HepG2 (cell line): Measurements from ENCODE around the gene CPB2. TPM values are rescaled to one million over a fixed set of nuclear protein-coding genes. Genes with fewer than 3 reads are reported as not detected.

ENCODE experiments used
- AGO1 ChIP-seq: fragments of 200-400 bp; formaldehyde crosslinking; IDR thresholded peaks from 2 replicates; pipeline ENCODE4 v1.6.1; 2017; ENCODE audit warnings: mild to moderate bottlenecking, low read depth, low read length, moderate library complexity; ENCODE audit not compliant: poor library complexity, severe bottlenecking
- EED ChIP-seq: sonication (generic); formaldehyde crosslinking; IDR thresholded peaks from 2 replicates; pipeline ENCODE4 v1.5.0; 2020; ENCODE audit warnings: mild to moderate bottlenecking, missing genetic modification reagents
- EZH2 ChIP-seq: conservative IDR thresholded peaks from 2 replicates; pipeline ENCODE4 v1.6.1; 2012; ENCODE audit warnings: mild to moderate bottlenecking, low read depth, low read length, moderate library complexity
- HHEX ChIP-seq: IDR thresholded peaks from 2 replicates; pipeline ENCODE4 v1.6.1; 2016; ENCODE audit warnings: control low read depth
- HMGA1 ChIP-seq: sonication (generic); formaldehyde crosslinking; conservative IDR thresholded peaks from 2 replicates; pipeline ENCODE4 v1.4.0; 2020; ENCODE audit warnings: missing genetic modification reagents
- POLR2A ChIP-seq, 2 experiments: IDR thresholded peaks; 2 replicates each; pipeline ENCODE4 v1.6.1; 2011; ENCODE audit warnings: low read depth in 2 of 2, low read length in 2 of 2, mild to moderate bottlenecking in 1 of 2, moderate library complexity in 1 of 2; ENCODE audit not compliant: insufficient read depth in 1 of 2
- SOX13 ChIP-seq, 3 experiments: fragments of 450-650 bp in 1 of 3; sonication (generic) in 1 of 3; formaldehyde crosslinking in 1 of 3; IDR thresholded peaks in 2 of 3; conservative IDR thresholded peaks in 1 of 3; 2 replicates each; pipeline versions ENCODE4 v1.5.0 to v1.6.1; 2016 to 2020; ENCODE audit warnings: antibody characterized with exemption in 1 of 3, mild to moderate bottlenecking in 1 of 3, missing compliant biosample characterization in 1 of 3, missing genetic modification reagents in 1 of 3, moderate library complexity in 1 of 3
- ZBTB20 ChIP-seq: sonication (generic); formaldehyde crosslinking; IDR thresholded peaks from 2 replicates; pipeline ENCODE4 v1.8.1; 2023; ENCODE audit warnings: missing genetic modification reagents, low read depth, mild to moderate bottlenecking, borderline replicate concordance
- ZNF33A ChIP-seq: sonication (generic); formaldehyde crosslinking; IDR thresholded peaks from 2 replicates; pipeline ENCODE4 v1.5.1; 2020; ENCODE audit warnings: missing genetic modification reagents, mild to moderate bottlenecking, moderate library complexity, borderline replicate concordance
- ZNF547 ChIP-seq: sonication (generic); formaldehyde crosslinking; IDR thresholded peaks from 2 replicates; pipeline ENCODE4 v1.5.1; 2020; ENCODE audit warnings: mild to moderate bottlenecking, missing genetic modification reagents
- ZNF816 ChIP-seq: sonication (generic); formaldehyde crosslinking; IDR thresholded peaks from 2 replicates; pipeline ENCODE4 v1.8.0; 2022; ENCODE audit warnings: missing genetic modification reagents, mild to moderate bottlenecking, borderline replicate concordance
- polyA plus RNA-seq, 8 experiments: library from polyadenylated mRNA; depleted of rRNA in 3 of 8; stranded (reverse) in 7 of 8; unstranded in 1 of 8; fragments of >200 nt; fragmentation: Illumina TruSeq in 4 of 8; extraction: Trizol in 4 of 8; gene quantifications; 2 replicates each; pipeline versions ENCODE4 v1.2.1 to v1.2.3, GENCODE V29; 2011 to 2016; ENCODE audit warnings: low read depth in 4 of 8, missing spikeins in 1 of 8, mixed read lengths in 1 of 8; ENCODE audit not compliant: insufficient read depth in 1 of 8
- total RNA-seq, 5 experiments: library from RNA; depleted of rRNA; stranded (reverse); fragments of >200 nt; fragmentation: Illumina TruSeq; extraction: Trizol; gene quantifications; 2 replicates each; pipeline ENCODE4 v1.2.3, GENCODE V29; 2016; ENCODE audit warnings: low read depth in 1 of 5
- TF ChIP-seq, protein P1 (sequence below): sonication (generic); formaldehyde crosslinking; IDR thresholded peaks from 2 replicates; pipeline ENCODE4 v1.5.1; 2020; ENCODE audit warnings: mild to moderate bottlenecking, missing genetic modification reagents, borderline replicate concordance
- TF ChIP-seq, protein P2 (sequence below): sonication (generic); formaldehyde crosslinking; IDR thresholded peaks from 2 replicates; pipeline ENCODE4 v1.5.0; 2020; ENCODE audit warnings: missing genetic modification reagents, mild to moderate bottlenecking, borderline replicate concordance
- TF ChIP-seq, protein P3 (sequence below), 2 experiments: fragments of 450-650 bp in 1 of 2; sonication (generic) in 1 of 2; formaldehyde crosslinking; IDR thresholded peaks; 2 replicates each; pipeline versions ENCODE4 v1.5.0 to v1.8.0; 2020 to 2022; ENCODE audit warnings: mild to moderate bottlenecking in 1 of 2, missing genetic modification reagents in 1 of 2
- TF ChIP-seq, protein P4 (sequence below): sonication (generic); formaldehyde crosslinking; IDR thresholded peaks from 2 replicates; pipeline ENCODE4 v1.5.0; 2020; ENCODE audit warnings: mild to moderate bottlenecking, missing genetic modification reagents

Gene CPB2
- total and polyA plus RNA-seq, 2 of the 13 experiments (the other 11 are each of a cell fraction or from before 2014, with no cell fraction given): 125 to 140 TPM

DNA sequence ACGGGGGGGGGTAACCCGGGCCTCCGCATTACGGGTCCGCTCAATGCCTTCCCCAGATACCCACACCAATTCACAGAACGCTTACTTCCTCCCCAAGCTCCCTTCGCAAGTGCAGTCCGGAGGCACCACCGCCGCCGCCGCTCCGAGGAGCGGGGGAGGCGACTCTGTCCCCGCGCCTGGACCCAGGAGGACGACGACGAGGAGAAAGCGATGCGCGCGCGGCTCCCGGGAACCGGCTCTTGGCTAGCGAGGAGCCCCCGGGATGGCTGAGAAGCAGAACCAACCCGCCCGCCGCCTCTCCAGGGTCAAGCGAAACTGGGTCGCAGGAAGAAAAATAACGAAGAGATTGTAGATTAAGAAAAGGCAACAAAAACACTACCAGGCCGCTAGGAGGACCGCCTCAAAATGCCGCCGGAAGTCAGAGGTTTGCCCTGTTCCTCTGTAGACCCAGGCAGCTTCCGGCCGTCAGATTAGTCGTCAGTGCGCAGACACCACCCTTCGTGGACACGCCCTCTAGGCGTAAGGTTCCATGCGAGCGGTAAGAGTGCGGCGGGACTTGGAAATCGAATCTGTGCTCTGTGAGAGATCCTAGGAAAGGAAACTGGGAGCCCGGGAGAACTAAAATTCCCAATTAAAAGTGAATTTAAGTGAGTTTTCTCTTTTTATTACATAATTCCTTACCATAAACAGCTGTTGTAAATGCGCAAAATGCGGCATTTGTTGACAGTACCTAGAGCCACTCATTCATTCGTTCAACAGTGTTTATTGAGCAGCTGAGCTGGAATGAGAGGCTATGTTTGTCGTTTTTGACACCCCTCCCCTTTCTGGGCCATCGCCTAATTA is 52.3 kb downstream of the CPB2 start, which contains the start of gene ZC3H13 (continued):
- TF ChIP-seq, protein P1, sequence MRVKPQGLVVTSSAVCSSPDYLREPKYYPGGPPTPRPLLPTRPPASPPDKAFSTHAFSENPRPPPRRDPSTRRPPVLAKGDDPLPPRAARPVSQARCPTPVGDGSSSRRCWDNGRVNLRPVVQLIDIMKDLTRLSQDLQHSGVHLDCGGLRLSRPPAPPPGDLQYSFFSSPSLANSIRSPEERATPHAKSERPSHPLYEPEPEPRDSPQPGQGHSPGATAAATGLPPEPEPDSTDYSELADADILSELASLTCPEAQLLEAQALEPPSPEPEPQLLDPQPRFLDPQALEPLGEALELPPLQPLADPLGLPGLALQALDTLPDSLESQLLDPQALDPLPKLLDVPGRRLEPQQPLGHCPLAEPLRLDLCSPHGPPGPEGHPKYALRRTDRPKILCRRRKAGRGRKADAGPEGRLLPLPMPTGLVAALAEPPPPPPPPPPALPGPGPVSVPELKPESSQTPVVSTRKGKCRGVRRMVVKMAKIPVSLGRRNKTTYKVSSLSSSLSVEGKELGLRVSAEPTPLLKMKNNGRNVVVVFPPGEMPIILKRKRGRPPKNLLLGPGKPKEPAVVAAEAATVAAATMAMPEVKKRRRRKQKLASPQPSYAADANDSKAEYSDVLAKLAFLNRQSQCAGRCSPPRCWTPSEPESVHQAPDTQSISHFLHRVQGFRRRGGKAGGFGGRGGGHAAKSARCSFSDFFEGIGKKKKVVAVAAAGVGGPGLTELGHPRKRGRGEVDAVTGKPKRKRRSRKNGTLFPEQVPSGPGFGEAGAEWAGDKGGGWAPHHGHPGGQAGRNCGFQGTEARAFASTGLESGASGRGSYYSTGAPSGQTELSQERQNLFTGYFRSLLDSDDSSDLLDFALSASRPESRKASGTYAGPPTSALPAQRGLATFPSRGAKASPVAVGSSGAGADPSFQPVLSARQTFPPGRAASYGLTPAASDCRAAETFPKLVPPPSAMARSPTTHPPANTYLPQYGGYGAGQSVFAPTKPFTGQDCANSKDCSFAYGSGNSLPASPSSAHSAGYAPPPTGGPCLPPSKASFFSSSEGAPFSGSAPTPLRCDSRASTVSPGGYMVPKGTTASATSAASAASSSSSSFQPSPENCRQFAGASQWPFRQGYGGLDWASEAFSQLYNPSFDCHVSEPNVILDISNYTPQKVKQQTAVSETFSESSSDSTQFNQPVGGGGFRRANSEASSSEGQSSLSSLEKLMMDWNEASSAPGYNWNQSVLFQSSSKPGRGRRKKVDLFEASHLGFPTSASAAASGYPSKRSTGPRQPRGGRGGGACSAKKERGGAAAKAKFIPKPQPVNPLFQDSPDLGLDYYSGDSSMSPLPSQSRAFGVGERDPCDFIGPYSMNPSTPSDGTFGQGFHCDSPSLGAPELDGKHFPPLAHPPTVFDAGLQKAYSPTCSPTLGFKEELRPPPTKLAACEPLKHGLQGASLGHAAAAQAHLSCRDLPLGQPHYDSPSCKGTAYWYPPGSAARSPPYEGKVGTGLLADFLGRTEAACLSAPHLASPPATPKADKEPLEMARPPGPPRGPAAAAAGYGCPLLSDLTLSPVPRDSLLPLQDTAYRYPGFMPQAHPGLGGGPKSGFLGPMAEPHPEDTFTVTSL (CRISPR knock-in tag): no peak
- TF ChIP-seq EZH2 (no peak), HMGA1 (CRISPR knock-in tag) (no peak), ZNF33A (no peak), ZNF547 (CRISPR knock-in tag) (peak; percentile 71; the same call in 1 of the 2 replicates), ZBTB20 (CRISPR knock-in tag) (peak; percentile 53), POLR2A (IDR thresholded peaks at IDR 0.05; ENCODE audit: insufficient read depth in 1 of 2, low read depth in 2 of 2, low read length in 2 of 2) (peak; percentile 81 to 83), AGO1 (peak; percentile 92), SOX13 (IDR thresholded peaks at IDR 0.05) (no peak), SOX13 (CRISPR knock-in tag; conservative IDR thresholded peaks at IDR 0.05 in 1 of 2, IDR thresholded peaks at IDR 0.05 in 1 of 2) (peak in 1 of 2 experiments; percentile 42; a peak in 2 of 4 replicates), HHEX (CRISPR knock-in tag) (no peak), ZNF816 (CRISPR knock-in tag) (no peak), EED (no peak)
- TF ChIP-seq, protein P2, sequence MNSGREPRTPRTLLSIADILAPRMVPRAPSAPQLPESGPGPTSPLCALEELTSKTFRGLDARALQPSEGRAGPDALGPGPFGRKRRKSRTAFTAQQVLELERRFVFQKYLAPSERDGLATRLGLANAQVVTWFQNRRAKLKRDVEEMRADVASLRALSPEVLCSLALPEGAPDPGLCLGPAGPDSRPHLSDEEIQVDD (CRISPR knock-in tag): no peak
- TF ChIP-seq, protein P3, sequence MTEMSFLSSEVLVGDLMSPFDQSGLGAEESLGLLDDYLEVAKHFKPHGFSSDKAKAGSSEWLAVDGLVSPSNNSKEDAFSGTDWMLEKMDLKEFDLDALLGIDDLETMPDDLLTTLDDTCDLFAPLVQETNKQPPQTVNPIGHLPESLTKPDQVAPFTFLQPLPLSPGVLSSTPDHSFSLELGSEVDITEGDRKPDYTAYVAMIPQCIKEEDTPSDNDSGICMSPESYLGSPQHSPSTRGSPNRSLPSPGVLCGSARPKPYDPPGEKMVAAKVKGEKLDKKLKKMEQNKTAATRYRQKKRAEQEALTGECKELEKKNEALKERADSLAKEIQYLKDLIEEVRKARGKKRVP (CRISPR knock-in tag; IDR thresholded peaks at IDR 0.05): 0 out of 4 replicates have a peak, but pooled peaks of 1 of the 2 experiments have one; percentile 28
- TF ChIP-seq, protein P4, sequence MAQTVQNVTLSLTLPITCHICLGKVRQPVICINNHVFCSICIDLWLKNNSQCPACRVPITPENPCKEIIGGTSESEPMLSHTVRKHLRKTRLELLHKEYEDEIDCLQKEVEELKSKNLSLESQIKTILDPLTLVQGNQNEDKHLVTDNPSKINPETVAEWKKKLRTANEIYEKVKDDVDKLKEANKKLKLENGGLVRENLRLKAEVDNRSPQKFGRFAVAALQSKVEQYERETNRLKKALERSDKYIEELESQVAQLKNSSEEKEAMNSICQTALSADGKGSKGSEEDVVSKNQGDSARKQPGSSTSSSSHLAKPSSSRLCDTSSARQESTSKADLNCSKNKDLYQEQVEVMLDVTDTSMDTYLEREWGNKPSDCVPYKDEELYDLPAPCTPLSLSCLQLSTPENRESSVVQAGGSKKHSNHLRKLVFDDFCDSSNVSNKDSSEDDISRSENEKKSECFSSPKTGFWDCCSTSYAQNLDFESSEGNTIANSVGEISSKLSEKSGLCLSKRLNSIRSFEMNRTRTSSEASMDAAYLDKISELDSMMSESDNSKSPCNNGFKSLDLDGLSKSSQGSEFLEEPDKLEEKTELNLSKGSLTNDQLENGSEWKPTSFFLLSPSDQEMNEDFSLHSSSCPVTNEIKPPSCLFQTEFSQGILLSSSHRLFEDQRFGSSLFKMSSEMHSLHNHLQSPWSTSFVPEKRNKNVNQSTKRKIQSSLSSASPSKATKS (CRISPR knock-in tag): no peak
